GM20431 (cell line): Measurements from ENCODE around the gene SLC6A12.

Experiments used
- in situ Hi-C: fragments of 300-500 bp; cut with MseI, MboI; formaldehyde crosslinking; loops from one replicate; pipeline ENCODE4 v1.15.0; 2020; ENCODE audit warnings: low sequenced_read_pairs; ENCODE audit not compliant: unreplicated experiment

The SLC6A12 gene

GRCh38 chr12:168763-169525, 45.0 kb downstream of the SLC6A12 start:
- in situ Hi-C loops: no loop called here

GRCh38 chr12:167959-168600, 45.9 kb downstream of the SLC6A12 start:
- in situ Hi-C loops: no loop called here

- in situ Hi-C loops: no loop called here
Observed at GRCh38 chr12:166425-167075, 47.4 kb downstream of the SLC6A12 start.

- in situ Hi-C loops: no loop called here
Observed at GRCh38 chr12:165862-166368, 48.0 kb downstream of the SLC6A12 start.

GRCh38 chr12:164207-164606, 49.8 kb downstream of the SLC6A12 start:
- in situ Hi-C loops: no loop called here

GRCh38 chr12:163406-163986, 50.5 kb downstream of the SLC6A12 start:
- in situ Hi-C loops: no loop called here

- in situ Hi-C loops: no loop called here
Observed at GRCh38 chr12:162467-163307, 51.3 kb downstream of the SLC6A12 start.

- in situ Hi-C loops: no loop called here
Observed at GRCh38 chr12:161823-162222, 52.1 kb downstream of the SLC6A12 start.

GRCh38 chr12:160858-161257, 53.1 kb downstream of the SLC6A12 start:
- in situ Hi-C loops: no loop called here

- in situ Hi-C loops: no loop called here
Observed at GRCh38 chr12:159156-159782, 54.7 kb downstream of the SLC6A12 start.

- in situ Hi-C loops: no loop called here
Observed at GRCh38 chr12:157644-158043, 56.3 kb downstream of the SLC6A12 start.

GRCh38 chr12:156945-157344, 57.0 kb downstream of the SLC6A12 start:
- in situ Hi-C loops: no loop called here

- in situ Hi-C loops: no loop called here
Observed at GRCh38 chr12:155646-156045, 58.3 kb downstream of the SLC6A12 start.

GRCh38 chr12:155006-155405, 59.0 kb downstream of the SLC6A12 start:
- in situ Hi-C loops: no loop called here

- in situ Hi-C loops: no loop called here
Observed at GRCh38 chr12:154058-154457, 59.9 kb downstream of the SLC6A12 start.

GRCh38 chr12:153080-153746, 60.7 kb downstream of the SLC6A12 start:
- in situ Hi-C loops: no loop called here

- in situ Hi-C loops: no loop called here
Observed at GRCh38 chr12:152440-152839, 61.5 kb downstream of the SLC6A12 start.

- in situ Hi-C loops: no loop called here
Observed at GRCh38 chr12:151579-151978, 62.4 kb downstream of the SLC6A12 start.
